Astrocyte of the spinal cord (primary cell): Measurements from ENCODE around the gene HOXA11.

Experiments
- DNase-seq: peaks from one replicate; pipeline ENCODE4 v3.0.0; 2011; ENCODE audit warnings: low read depth, low spot score
- H3K4me3 ChIP-seq: 2 replicates; pipeline ENCODE4 v1.5.1; 2011; ENCODE audit warnings: low read depth, mild to moderate bottlenecking, low read length, moderate library complexity
- CTCF ChIP-seq: IDR thresholded peaks from 2 replicates; pipeline ENCODE4 v1.5.1; 2012; ENCODE audit warnings: low read depth, mild to moderate bottlenecking, low read length, inconsistent platforms
- in situ Hi-C: cut with HindIII; loops from 2 replicates; pipeline ENCODE4 v1.10.0; 2017; ENCODE audit warnings: low sequenced_read_pairs

Gene HOXA11

DNA sequence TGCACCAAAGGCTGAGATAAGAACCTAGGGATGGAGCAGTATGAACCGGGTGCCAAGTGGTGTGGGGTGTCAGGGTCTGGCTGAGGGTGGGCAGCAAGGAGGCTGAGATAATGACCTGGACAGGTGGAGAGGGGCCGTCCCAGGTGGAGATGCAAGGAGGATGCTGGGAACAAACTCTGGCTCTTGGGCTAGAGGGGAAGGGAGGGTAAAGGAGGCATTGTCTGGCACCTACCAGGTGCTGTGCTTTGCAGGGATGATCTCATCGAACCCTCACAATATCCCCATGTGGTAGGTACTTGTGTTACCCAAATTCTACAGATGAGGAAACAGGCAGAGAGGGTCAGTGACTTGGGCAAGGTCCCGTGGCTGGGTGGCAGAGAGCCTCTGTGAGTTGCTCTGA is 34.8 kb upstream of the HOXA11 start:
- TF ChIP-seq CTCF = no peak
- no peak for DNase-seq
- in situ Hi-C loops = no loop called here
- no peak overlapping the region for H3K4me3 ChIP-seq

DNA sequence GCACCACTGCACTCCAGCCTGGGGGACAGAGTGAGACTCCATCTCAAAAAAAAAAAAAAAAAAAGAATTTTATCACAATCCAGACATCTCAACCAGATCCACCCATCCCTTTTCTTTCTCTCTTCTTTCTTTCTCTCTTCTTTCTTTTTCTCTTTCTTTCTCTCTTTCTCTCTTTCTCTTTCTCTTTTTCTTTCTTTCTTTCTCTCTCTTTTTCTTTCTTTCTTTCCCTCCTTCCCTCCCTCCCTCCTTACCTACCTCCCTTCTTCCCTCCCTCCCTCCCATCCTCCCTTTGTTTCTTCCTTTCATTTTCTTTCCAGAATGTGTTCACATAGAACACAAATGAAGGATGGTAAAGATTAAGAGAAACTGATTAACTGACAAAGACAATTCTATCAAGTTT is 32.9 kb upstream of the HOXA11 start:
- DNase-seq = no peak
- no peak for TF ChIP-seq CTCF
- in situ Hi-C loops = no loop called here

GRCh38 chr7:27215356-27215755 is 30.3 kb upstream of the HOXA11 start:
- in situ Hi-C loops = no loop called here
- no peak for DNase-seq
- no peak overlapping the region for H3K4me3 ChIP-seq
- TF ChIP-seq CTCF = no peak

More for the DNA sequence above, 32.9 kb upstream of the HOXA11 start:
- H3K4me3 ChIP-seq = no peak overlapping the region

GRCh38 chr7:27214239-27214950 is 29.4 kb upstream of the HOXA11 start:
- in situ Hi-C loops = no loop called here
- H3K4me3 ChIP-seq = no peak overlapping the region
- no peak for TF ChIP-seq CTCF
- no peak for DNase-seq

DNA sequence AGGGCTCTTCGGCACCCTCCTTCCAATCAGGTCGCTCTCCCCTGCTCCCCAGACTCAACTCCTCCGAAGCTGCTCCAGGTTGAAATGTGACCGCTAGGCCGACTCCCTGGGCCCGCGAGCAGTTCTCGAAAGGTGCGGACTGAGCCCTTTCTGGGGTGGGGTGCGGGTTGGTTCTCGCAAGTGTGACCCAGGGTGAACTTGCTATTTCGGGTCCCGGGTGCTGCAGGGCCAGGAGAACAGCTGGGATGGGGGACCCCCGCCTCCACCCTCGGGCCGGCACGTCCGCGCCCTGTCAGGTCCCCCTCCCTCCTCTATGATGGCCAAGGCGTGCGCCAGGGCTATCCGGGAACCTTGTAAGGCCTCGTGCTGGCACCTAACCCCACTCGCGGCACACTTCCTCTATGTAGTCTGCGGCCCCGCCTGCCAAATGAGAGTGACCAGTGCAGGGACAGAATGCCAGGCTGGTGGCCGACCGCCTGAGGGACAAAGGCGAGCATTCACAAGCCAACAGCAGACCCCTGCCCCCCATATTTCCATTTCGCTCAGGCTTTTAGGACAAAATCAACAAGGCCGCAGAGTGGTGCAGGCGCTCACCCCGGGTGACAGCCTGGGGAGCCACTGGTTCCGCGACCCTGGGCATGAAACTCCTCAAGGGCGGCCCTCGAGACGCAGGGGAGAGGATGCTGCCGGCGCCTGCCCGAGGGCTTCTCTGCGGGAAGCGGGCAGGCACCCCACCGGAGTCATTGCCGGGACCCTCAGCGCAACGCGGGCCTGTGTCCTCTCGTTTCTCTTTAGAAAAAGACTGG is 28.6 kb upstream of the HOXA11 start:
- no peak for DNase-seq
- TF ChIP-seq CTCF = no peak
- in situ Hi-C loops = no loop called here
- no peak overlapping the region for H3K4me3 ChIP-seq

DNA sequence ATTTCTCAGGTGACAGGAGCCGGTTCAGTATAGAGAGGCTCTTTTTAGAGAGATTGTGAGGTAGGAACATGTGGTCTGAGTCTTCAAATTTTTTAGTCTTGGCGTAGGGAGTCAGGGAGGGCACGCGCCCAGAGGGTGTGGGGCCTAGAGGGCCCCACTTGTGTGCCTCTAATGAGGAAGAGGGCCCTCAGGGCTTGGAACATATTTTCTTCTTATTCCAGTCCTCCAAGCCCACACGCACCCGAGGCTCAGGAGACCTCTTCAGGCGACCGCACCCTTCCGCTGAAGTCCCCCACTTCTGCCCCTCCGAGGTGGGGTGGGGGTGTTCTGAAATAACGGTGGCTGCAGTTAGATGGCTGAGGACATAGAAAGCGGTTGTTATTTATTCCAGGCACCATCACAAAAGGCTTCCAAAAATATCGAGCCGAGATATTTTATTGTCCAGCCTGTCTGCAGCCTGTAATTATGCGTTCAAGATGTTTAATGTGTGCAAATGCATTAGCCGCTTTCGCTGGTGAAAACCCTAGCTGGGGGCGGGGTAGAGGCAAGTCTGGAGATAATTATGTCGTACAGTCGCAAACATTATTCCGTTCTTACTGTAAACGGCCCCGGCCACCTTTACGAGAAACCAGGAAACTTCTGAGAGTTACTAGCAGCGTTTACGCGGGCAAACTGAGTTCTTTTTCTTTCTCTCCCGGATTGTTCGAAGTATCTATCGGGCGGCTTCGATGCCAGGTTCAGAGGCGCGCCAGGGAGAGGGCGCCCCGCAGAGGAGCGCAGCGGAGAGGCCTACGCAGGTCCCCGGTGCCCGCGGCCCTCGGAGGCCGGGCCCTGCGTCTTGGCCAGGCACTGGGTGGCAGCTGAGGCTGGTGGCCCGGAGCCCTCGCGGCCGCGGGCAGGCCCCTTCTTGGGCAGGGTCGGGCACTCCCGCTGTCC is 27.7 kb upstream of the HOXA11 start:
- DNase-seq = no peak
- TF ChIP-seq CTCF = no peak
- H3K4me3 ChIP-seq = no peak overlapping the region
- in situ Hi-C loops = no loop called here
